Superior temporal gyrus (tissue), 1 donor: ENCODE measurements around the gene IL17F.
A peak's percentile ranks its signal among the peaks of the same experiment; 100 is the strongest.

Experiments
- DNase-seq: peaks from one replicate; pipeline ENCODE4 v3.0.0-alpha.2; 2016; ENCODE audit errors: extremely low spot score

The IL17F gene

GRCh38 chr6:52244400-52244799 is at the start of gene IL17F:
Gene IL17F, minus strand, starts transcription at chr6:52244500. Its CDS starts 71 bp downstream, at chr6:52244429.
- no peak for DNase-seq

GRCh38 chr6:52293067-52293466 is 48.8 kb upstream of the IL17F start:
- DNase-seq = no peak

- DNase-seq = no peak
These were observed 44.5 kb upstream of the IL17F start for GRCh38 chr6:52288841-52289240.

- DNase-seq = no peak
These were observed 43.9 kb upstream of the IL17F start for GRCh38 chr6:52288216-52288615.

GRCh38 chr6:52286798-52287432 is 42.6 kb upstream of the IL17F start:
- peak; percentile 88 for DNase-seq

GRCh38 chr6:52285177-52286068 is 41.1 kb upstream of the IL17F start:
- peak; percentile 81 for DNase-seq

GRCh38 chr6:52284460-52285176 is 40.3 kb upstream of the IL17F start, which contains the start of gene MCM3:
Gene MCM3, minus strand, starts transcription at chr6:52284742. Its CDS starts 68 bp downstream, at chr6:52284674.
- DNase-seq = peak; percentile 100

- DNase-seq = peak; percentile 9
These were observed 39.8 kb upstream of the IL17F start for GRCh38 chr6:52284131-52284459.

- DNase-seq = no peak
These were observed 38.8 kb upstream of the IL17F start for GRCh38 chr6:52283111-52283510.

- DNase-seq = no peak
These were observed 31.8 kb upstream of the IL17F start for GRCh38 chr6:52276130-52276529.

GRCh38 chr6:52271852-52272460 is 27.7 kb upstream of the IL17F start:
- DNase-seq = no peak

- DNase-seq = peak; percentile 84
These were observed 19.6 kb upstream of the IL17F start for GRCh38 chr6:52263709-52264540.

- no peak for DNase-seq
These were observed 18.5 kb upstream of the IL17F start for GRCh38 chr6:52262620-52263344.

- no peak for DNase-seq
These were observed 16.9 kb upstream of the IL17F start for GRCh38 chr6:52261229-52261628.

GRCh38 chr6:52260634-52261033 is 16.3 kb upstream of the IL17F start:
- no peak for DNase-seq

GRCh38 chr6:52255434-52255833 is 11.1 kb upstream of the IL17F start:
- DNase-seq = no peak

GRCh38 chr6:52254731-52255378 is 10.6 kb upstream of the IL17F start:
- DNase-seq = no peak

GRCh38 chr6:52253494-52253893 is 9.2 kb upstream of the IL17F start:
- DNase-seq = no peak

- no peak for DNase-seq
These were observed 6.8 kb upstream of the IL17F start for GRCh38 chr6:52251113-52251512.

GRCh38 chr6:52249078-52249477 is 4.8 kb upstream of the IL17F start:
- DNase-seq = no peak
